ENCODE results near the gene HSPA5. TPM values are rescaled to one million over a fixed set of nuclear protein-coding genes. Genes with fewer than 3 reads are reported as not detected.

HSPA5 gene
- total RNA-seq, 1 donor from 2014 or later = 133 TPM

- no peak for TF ChIP-seq CTCF (IDR thresholded peaks at IDR 0.05)
- Histone ChIP-seq H3K4me1 (no peaks in the 10 kb centered on the region), H3K4me3 (no peak overlapping the region), H3K36me3 (no peaks in the 10 kb centered on the region), H3K9me3 (no peaks in the 10 kb centered on the region), H3K27me3 (no peaks in the 10 kb centered on the region), H3K27ac (no peak overlapping the region)
- DNase-seq (ENCODE audit: low spot score in 2 of 2) = no peak
- intact Hi-C loops (cut with DNase I) = no loop called here
Observed at GRCh38 chr9:125254231-125254630, 13.1 kb upstream of the HSPA5 start.

GRCh38 chr9:125246261-125246667 lies 5.1 kb upstream of the HSPA5 start:
- intact Hi-C loops (cut with DNase I) = no loop called here
- Histone ChIP-seq H3K4me1 (peaks cover 0 to 4% of the 10 kb centered on the region in 2 donors), H3K27me3 (no peaks in the 10 kb centered on the region), H3K4me3 (no peak overlapping the region), H3K9me3 (no peaks in the 10 kb centered on the region), H3K27ac (no peak overlapping the region), H3K36me3 (no peaks in the 10 kb centered on the region)
- no peak for TF ChIP-seq CTCF (IDR thresholded peaks at IDR 0.05)
- DNase-seq (ENCODE audit: low spot score in 2 of 2) = no peak

- intact Hi-C loops (cut with DNase I) = loop anchor here (5.0 kb wide), 2 partner anchors 382 to 472 kb away; partner anchors contain the start of genes ARPC5L, NR6A1 and RPL35
- no peak overlapping the region for H3K4me3 ChIP-seq
- H3K27ac ChIP-seq = no peak overlapping the region
- H3K9me3 ChIP-seq = no peaks in the 10 kb centered on the region
- H3K36me3 ChIP-seq = peaks cover 6 to 12% of the 10 kb centered on the region in 2 donors
- TF ChIP-seq CTCF (IDR thresholded peaks at IDR 0.05) = no peak
- H3K4me1 ChIP-seq = peaks cover 0 to 13% of the 10 kb centered on the region in 2 donors
- DNase-seq (ENCODE audit: low spot score in 2 of 2) = no peak
- H3K27me3 ChIP-seq = no peaks in the 10 kb centered on the region
Observed at GRCh38 chr9:125243792-125244260, 2.7 kb upstream of the HSPA5 start.

- Histone ChIP-seq H3K27ac (peak overlapping the region; percentile 96 to 97), H3K4me3 (peak overlapping the region; percentile 67 to 78), H3K27me3 (no peaks in the 10 kb centered on the region), H3K36me3 (peaks cover 23 to 29% of the 10 kb centered on the region in 2 donors), H3K9me3 (no peaks in the 10 kb centered on the region), H3K4me1 (peaks cover 15 to 29% of the 10 kb centered on the region in 2 donors)
- TF ChIP-seq CTCF (IDR thresholded peaks at IDR 0.05) = no peak
- peak in 1 of 2 donors; percentile 72 for DNase-seq (ENCODE audit: low spot score in 2 of 2)
- intact Hi-C loops (cut with DNase I) = loop anchor here (1.0 to 5.0 kb wide), 6 partner anchors 19 to 470 kb away; partner anchors contain the start of genes ARPC5L, GAPVD1, GOLGA1 and NR6A1
Observed at GRCh38 chr9:125241863-125242739, 958 bp upstream of the HSPA5 start.

- Histone ChIP-seq H3K27ac (peak overlapping the region; percentile 97), H3K4me1 (peaks cover 16 to 41% of the 10 kb centered on the region in 2 donors)
- intact Hi-C loops (cut with DNase I) = loop anchor here (2.0 to 5.0 kb wide), 3 partner anchors 50 to 468 kb away; partner anchors contain the start of genes ARPC5L, NR6A1 and RPL35
Observed at GRCh38 chr9:125240649-125240999, 519 bp downstream of the HSPA5 start.

More at GRCh38 chr9:125240649-125240999, 519 bp downstream of the HSPA5 start:
- peak in 1 of 2 donors; percentile 17 for DNase-seq (ENCODE audit: low spot score in 2 of 2)
- H3K36me3 ChIP-seq = peaks cover 36 to 44% of the 10 kb centered on the region in 2 donors
- peak in 1 of 3 experiments; percentile 7 for TF ChIP-seq CTCF (IDR thresholded peaks at IDR 0.05)
- no peaks in the 10 kb centered on the region for H3K27me3 ChIP-seq
- H3K4me3 ChIP-seq = peak overlapping the region; percentile 79 to 95
- H3K9me3 ChIP-seq = no peaks in the 10 kb centered on the region

Data from ascending aorta (tissue), 2 donors.